Smooth muscle cell (in vitro differentiated cells): ENCODE results near the gene BCAN. TPM values are rescaled to one million over a fixed set of nuclear protein-coding genes. Genes with fewer than 3 reads are reported as not detected.

ENCODE experiments used
- DNase-seq: peaks from one replicate; lab custom pipeline; 2025; ENCODE audit not compliant: unreplicated experiment; lab: John Stamatoyannopoulos, UW
- H2AFZ ChIP-seq: fragments of 200-600 bp; sonication (generic); 2 replicates; pipeline ENCODE4 v1.6.0; 2016; ENCODE audit warnings: antibody characterized with exemption, low read depth, mild to moderate bottlenecking
- H3F3A ChIP-seq: fragments of 200-600 bp; sonication (generic); 2 replicates; pipeline ENCODE4 v1.6.0; 2017; ENCODE audit warnings: antibody characterized with exemption, low read depth
- H3K27ac ChIP-seq: fragments of 200-600 bp; sonication (generic); 2 replicates; pipeline ENCODE4 v1.5.1; 2016; ENCODE audit warnings: low read depth, mild to moderate bottlenecking
- H3K27me3 ChIP-seq: fragments of 200-600 bp; sonication (generic); 2 replicates; pipeline ENCODE4 v1.6.1; 2016; ENCODE audit warnings: low read depth, mild to moderate bottlenecking
- H3K36me3 ChIP-seq: fragments of 200-600 bp; sonication (generic); 2 replicates; pipeline ENCODE4 v1.5.1; 2016; ENCODE audit warnings: low read depth
- H3K4me1 ChIP-seq: fragments of 200-600 bp; sonication (generic); 2 replicates; pipeline ENCODE4 v1.5.1; 2016; ENCODE audit warnings: low read depth
- H3K4me2 ChIP-seq: fragments of 200-600 bp; sonication (generic); 2 replicates; pipeline ENCODE4 v1.6.0; 2016; ENCODE audit warnings: mild to moderate bottlenecking
- H3K4me3 ChIP-seq: fragments of 200-600 bp; sonication (generic); 2 replicates; pipeline ENCODE4 v1.5.1; 2016; ENCODE audit warnings: mild to moderate bottlenecking
- H3K79me2 ChIP-seq: fragments of 200-600 bp; sonication (generic); 2 replicates; pipeline ENCODE4 v1.6.0; 2016; ENCODE audit warnings: low read depth, mild to moderate bottlenecking
- H3K9ac ChIP-seq: fragments of 200-600 bp; sonication (generic); 2 replicates; pipeline ENCODE4 v1.6.0; 2016; ENCODE audit warnings: low read depth
- H3K9me3 ChIP-seq: fragments of 200-600 bp; sonication (generic); replicated peaks from 2 replicates; pipeline ENCODE4 v1.5.1; 2016; ENCODE audit warnings: low read depth
- H4K20me1 ChIP-seq: fragments of 200-600 bp; sonication (generic); 2 replicates; pipeline ENCODE4 v1.6.0; 2016; ENCODE audit warnings: low read depth
- CTCF ChIP-seq: fragments of 200-600 bp; sonication (generic); IDR thresholded peaks from 2 replicates; pipeline ENCODE4 v1.5.1; 2017; ENCODE audit warnings: borderline replicate concordance, mild to moderate bottlenecking, antibody characterized with exemption; ENCODE audit not compliant: insufficient read depth, poor library complexity, severe bottlenecking
- WGBS: methylation state at CpG from one replicate; pipeline ENCODE4 v1.1.7; 2016; ENCODE audit warnings: low lambda C conversion rate; 5-methylcytosine and 5-hydroxymethylcytosine counted together
- polyA plus RNA-seq: library from polyadenylated mRNA; unstranded; fragments of >200 nt; fragmentation: Nextera tagmentation; extraction: Ambion mirVana; gene quantifications from 2 replicates; pipeline ENCODE4 v1.2.1, GENCODE V29; 2016
- total RNA-seq: library from RNA; depleted of rRNA; stranded (reverse); fragments of >200 nt; gene quantifications from 2 replicates; pipeline ENCODE4 v1.2.3, GENCODE V29; 2014

Gene BCAN
- total and polyA plus RNA-seq, 2 experiments from 2014 or later = 0.79 TPM; not detected in 1

GRCh38 chr1:156662800-156663055 is 20.8 kb downstream of the BCAN start:
- Histone ChIP-seq H3K36me3 (no peaks in the 10 kb centered on the region), H3K4me3 (no peak overlapping the region), H3F3A (peaks cover 34% of the 10 kb centered on the region), H3K4me2 (peak overlapping the region; percentile 68), H3K27ac (peak overlapping the region; percentile 93), H3K9me3 (no peaks in the 10 kb centered on the region), H3K79me2 (no peaks in the 10 kb centered on the region), H4K20me1 (no peaks in the 10 kb centered on the region), H2AFZ (no peak overlapping the region), H3K4me1 (peaks cover 57% of the 10 kb centered on the region), H3K27me3 (no peaks in the 10 kb centered on the region), H3K9ac (peak overlapping the region; percentile 0)
- WGBS = 77% methylated on average over 5 of the region's 5 CpGs
- TF ChIP-seq CTCF = no peak
- no peak for DNase-seq

GRCh38 chr1:156663178-156663577 is 21.3 kb downstream of the BCAN start:
- Histone ChIP-seq H3K27ac (peak overlapping the region; percentile 93), H4K20me1 (no peaks in the 10 kb centered on the region), H3F3A (peaks cover 34% of the 10 kb centered on the region), H3K27me3 (no peaks in the 10 kb centered on the region), H3K9ac (peak overlapping the region; percentile 0), H3K4me2 (peak overlapping the region; percentile 68), H3K36me3 (no peaks in the 10 kb centered on the region), H3K4me3 (no peak overlapping the region), H3K79me2 (no peaks in the 10 kb centered on the region), H3K4me1 (peaks cover 62% of the 10 kb centered on the region), H3K9me3 (no peaks in the 10 kb centered on the region), H2AFZ (no peak overlapping the region)
- WGBS = 7% methylated on average over 5 of the region's 5 CpGs
- DNase-seq = no peak
- no peak for TF ChIP-seq CTCF

GRCh38 chr1:156664046-156664766 is 22.3 kb downstream of the BCAN start:
- Histone ChIP-seq H3K4me1 (peaks cover 72% of the 10 kb centered on the region), H3K4me3 (no peak overlapping the region)
- 36% methylated on average over 5 of the region's 5 CpGs for WGBS

More at GRCh38 chr1:156664046-156664766, 22.3 kb downstream of the BCAN start:
- peak overlapping the region; percentile 68 for H3K4me2 ChIP-seq
- H3K27me3 ChIP-seq = no peaks in the 10 kb centered on the region
- no peaks in the 10 kb centered on the region for H3K9me3 ChIP-seq
- DNase-seq = no peak
- H3F3A ChIP-seq = peaks cover 32% of the 10 kb centered on the region
- H3K27ac ChIP-seq = peak overlapping the region; percentile 93
- peak overlapping the region; percentile 60 for H3K9ac ChIP-seq
- no peak for TF ChIP-seq CTCF
- no peak overlapping the region for H2AFZ ChIP-seq
- no peaks in the 10 kb centered on the region for H3K36me3 ChIP-seq
- no peaks in the 10 kb centered on the region for H3K79me2 ChIP-seq
- H4K20me1 ChIP-seq = no peaks in the 10 kb centered on the region
